HG02678 (cell line): Measurements from ENCODE around the gene KLHDC8B.

Experiments used
- ATAC-seq: cut with Tn5 transposase; IDR thresholded peaks from one replicate; pipeline ENCODE4 v1.9.1; 2021; ENCODE audit warnings: mild to moderate bottlenecking, moderate library complexity; ENCODE audit not compliant: unreplicated experiment

KLHDC8B gene

DNA sequence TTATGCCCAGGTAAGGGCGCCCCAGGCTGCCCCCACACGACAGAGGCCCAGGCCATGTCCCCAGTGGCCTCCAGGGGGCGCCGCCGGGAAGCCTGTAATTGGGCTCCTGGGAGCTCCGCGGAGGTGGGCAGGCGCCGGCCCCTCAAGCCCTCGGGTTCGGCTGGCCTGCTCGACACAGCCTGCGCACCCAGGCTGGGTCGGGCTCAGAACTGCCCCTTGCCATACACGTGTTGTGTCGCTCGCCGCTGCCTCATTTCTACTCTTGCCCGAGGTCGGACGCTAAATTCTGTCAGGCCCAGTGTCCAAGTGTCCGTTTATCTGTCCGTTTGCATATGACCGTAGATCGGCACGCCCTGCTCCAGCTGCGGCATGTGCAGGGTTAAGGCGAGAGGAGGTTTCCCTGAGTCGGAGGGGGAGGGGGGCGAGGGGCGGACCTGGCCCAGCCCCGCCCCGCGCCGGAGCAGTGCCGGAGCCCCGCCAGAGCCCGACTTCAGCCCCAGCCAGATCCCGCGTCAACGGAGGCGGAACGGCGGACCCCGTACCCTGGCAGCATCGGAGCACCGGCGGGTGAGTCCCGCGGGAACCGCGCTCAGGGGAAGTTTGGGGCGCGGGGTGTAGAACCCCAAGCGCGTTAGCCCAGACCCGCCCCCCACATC is at the start of gene KLHDC8B:
Gene KLHDC8B, plus strand, starts transcription at position 480 of the 656 bp plus-strand sequence. CDS start 1,172 bp downstream, outside the sequence.
- peak; percentile 46 for ATAC-seq

DNA sequence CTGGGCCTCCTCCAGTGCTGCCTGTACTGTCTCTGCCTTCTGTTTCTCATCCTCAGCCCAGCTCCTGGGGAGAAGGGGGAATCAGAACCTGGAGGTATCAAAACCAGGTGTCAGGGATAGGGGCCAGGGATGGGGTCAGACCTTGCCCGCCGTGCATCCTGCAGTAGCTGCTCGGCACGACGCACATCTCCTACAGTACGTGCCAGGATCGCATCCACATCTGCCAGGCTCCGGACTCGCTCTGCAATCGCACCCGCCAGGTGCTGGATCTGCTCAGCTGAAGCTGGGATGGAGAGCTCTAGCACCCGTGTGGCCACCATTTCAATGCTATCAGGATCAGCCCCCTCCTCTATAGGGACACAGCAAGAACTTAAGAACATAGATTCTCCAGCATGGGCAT is 49.4 kb upstream of the KLHDC8B start:
- ATAC-seq: no peak

DNA sequence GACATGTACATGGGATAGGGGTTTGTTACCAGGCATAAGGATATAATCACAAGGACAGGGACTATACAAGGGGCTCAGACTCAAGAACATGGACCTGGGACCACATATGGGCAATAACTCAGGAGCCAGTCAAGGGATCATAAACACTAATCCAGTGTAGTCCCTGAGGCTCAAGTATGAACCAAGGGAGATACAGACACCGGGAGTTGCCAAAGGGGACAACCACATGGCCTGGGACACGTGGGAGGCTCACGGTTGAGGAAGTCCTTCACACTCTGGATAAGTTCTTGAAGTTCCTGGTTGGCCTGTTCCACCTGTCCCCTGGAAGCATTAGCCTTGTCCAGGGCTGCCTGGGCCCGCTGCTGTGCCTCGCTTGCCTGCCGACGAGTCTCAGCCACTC is 48.9 kb upstream of the KLHDC8B start:
- no peak for ATAC-seq

DNA sequence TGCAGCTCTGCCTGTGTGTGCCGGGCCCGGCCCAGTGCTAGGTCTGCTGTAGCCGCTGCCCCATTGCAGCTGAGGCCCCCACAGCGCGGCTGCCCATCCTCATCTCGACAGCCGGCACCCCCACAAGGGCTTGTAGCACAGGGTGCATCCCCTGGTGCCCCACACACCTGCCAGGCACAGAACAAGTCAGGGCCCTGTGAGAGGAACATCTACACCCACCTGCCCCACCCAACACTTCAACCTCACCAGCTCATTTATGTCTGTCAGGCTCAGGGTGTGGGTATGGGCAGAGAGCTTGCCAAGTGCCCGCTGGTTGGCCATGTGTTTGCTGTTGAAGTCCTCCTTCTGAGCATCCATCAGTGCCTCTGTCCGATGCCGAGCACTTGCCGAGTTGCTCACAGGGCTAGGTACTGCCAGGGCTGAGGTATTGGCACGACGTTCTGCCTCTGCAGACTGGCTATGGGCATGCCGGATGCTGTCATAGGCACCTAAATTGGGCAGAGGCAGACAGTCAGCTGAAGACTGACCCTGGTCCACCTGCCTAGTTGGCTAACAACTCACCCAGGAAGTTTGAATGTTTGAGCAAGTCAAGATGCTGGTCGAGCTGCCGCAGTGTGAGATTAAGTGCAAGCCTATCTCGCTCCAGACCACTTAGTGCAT is 48.4 kb upstream of the KLHDC8B start:
- no peak for ATAC-seq

DNA sequence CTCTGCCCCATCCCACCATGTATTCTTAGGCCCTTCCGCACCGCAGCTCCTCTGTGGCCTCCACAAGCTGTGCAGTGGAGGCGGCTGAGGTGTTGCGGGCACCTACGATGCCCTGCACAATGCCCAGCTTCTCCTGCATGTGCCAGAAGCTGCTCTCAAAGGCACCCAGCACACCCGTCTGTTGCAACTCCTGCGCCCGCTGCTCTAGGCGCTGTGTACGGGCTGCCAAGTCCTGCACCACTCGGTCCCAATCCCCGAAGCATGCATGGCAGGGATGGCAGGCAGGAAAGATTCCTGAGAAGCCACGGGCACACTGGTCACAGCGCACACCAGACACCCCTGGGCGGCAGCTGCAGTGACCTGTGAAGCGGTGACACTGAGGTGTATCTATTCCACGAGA is 47.7 kb upstream of the KLHDC8B start:
- ATAC-seq: no peak

DNA sequence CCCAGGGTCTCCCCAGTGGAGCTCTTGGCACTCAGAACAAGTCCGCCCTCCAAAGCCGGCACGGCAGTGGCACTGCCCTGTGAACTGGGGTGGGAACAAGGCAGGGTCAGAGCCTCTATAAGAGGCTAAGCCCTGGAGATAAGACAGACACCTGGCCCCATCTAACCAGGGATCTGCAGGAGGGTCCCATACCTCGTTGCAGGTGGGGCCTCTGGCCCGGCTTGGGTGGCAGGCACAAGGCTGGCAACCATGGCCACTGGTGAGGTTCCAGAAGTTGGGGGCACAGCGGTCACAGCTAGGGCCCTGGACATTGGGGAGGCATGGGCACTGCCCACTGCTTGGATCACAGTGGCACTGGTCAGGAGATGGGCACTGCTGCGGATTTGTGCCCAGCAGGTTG is 47.2 kb upstream of the KLHDC8B start:
- no peak for ATAC-seq

DNA sequence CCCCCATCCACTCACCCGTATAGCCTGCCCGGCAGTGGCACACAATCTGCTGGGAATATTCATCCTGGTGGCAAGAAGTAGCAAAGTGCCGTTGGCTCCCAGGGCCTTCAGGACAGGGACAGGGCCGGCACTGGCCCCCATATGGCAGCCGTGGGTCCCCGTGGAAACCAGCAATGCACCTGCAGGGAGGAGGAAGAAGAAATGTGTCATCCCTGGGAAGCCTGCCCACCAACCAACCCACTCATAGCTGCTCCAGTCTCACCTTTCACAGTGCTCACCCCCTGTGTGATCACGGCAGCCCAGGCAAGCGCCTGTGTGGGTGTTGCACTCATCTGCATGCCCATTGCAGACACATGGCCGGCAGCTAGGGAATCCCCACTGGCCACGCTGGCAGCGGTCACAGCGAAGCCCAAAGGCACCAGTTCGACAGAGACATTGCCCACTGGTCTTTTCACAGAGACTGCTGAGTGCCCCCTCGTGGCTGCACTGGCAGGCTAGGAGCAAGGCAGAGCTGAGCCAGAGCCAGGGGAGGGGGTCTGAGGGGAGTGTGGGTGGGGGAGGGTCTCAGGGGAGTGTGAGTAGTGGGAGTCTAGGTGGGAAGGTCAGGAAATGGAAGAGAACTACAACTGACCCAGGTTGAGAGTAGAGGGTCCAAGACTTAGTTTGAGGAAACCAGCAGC is 46.3 kb upstream of the KLHDC8B start:
- ATAC-seq: no peak

DNA sequence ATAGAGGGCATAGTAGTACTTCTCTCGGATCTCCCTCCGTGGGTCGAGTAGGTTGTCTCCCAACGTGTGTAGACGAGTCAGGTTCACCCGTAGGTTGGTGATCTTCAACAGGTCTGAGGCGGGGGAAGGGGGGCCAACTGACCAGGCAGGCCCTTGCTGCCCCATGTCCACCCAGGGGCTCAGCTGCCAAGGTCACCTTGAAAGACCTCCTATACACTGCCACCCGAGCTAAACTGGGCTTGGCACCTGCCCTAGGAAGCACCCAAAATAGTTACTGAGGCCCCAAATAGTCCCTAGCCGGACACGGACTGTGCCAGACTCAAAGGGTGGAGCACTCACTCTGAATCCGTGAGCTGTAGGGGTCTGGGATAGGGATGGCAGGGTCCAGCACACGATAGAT is 40.4 kb upstream of the KLHDC8B start:
- ATAC-seq: no peak

DNA sequence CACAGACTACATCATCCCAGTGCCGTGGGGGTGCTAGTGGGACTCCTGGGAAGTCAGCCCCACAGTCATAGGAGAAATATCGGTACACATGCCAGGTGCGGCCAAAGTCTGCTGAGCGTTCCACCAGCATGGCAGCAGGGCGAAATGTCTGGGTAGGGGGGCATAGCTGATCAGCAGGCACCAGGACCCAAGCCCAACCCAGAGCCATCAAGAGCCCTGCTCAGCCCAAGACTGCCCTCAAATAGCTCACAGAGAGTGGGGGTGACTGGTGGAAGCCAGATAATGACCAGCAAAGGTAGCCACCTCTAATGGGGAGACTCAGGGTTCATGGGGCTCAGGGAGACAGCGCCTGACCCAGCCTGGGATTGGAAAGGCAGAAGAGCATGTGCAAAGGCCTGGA is 39.8 kb upstream of the KLHDC8B start:
- no peak for ATAC-seq

DNA sequence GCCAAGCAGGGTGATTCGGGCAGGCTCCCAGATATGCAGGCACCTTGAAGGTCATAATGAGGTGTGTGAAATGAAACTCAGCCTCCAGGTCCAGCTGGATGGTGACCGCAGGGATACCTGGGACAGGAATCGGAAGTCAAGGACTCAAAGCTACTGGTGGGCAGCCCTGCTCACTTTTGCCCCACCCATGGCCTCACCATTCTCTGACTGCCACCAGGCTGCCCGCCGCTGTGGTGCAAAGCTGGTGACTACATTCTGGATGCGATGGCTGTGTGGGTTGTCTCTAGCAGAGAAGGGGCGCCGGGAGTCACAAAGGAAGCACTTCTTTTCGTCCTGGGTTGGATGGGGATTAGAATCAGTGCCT is 39.3 kb upstream of the KLHDC8B start:
- no peak for ATAC-seq

DNA sequence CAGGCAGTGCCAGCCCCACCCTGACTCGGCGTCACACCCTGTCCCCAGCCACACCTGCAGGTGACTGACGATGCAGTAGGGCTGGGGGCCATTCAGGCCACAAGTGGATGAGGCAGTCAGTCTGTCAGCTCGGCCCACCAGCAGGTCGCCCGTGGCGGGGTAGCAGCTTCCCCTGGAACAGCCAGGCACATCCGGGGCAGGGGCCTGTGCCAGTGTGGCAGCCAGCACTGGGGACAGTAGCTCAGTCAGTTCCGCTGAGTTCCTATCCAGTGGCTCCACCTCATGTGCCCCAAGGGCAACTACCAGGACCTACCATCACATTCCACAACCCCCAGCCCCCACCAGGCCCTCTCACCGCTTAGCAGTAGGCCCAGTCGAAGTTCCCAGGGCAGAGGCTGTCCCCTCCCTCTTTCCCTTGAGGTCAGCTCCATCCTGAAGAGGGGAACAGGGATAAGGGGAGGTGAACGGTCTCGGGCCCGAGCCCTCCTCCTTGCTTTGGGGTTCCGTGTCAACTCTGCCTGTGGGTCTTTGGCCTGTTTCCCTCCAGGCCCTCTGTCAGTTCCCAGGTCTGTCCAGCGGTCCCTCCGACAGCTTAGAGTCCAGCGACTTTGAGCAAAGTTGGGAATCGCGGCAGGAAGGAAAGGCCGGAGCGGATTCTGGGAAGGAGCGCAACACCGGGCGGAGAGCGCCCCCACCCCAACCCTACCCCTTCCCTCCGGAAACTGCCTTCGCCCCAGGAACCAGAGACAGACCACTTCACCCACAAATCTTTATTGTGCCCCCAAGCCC is 38.8 kb upstream of the KLHDC8B start, which contains the start of gene LAMB2:
Gene LAMB2, minus strand, starts transcription at position 614 of the 789 bp plus-strand sequence. Its CDS starts 183 bp downstream, at position 431.
- no peak for ATAC-seq

DNA sequence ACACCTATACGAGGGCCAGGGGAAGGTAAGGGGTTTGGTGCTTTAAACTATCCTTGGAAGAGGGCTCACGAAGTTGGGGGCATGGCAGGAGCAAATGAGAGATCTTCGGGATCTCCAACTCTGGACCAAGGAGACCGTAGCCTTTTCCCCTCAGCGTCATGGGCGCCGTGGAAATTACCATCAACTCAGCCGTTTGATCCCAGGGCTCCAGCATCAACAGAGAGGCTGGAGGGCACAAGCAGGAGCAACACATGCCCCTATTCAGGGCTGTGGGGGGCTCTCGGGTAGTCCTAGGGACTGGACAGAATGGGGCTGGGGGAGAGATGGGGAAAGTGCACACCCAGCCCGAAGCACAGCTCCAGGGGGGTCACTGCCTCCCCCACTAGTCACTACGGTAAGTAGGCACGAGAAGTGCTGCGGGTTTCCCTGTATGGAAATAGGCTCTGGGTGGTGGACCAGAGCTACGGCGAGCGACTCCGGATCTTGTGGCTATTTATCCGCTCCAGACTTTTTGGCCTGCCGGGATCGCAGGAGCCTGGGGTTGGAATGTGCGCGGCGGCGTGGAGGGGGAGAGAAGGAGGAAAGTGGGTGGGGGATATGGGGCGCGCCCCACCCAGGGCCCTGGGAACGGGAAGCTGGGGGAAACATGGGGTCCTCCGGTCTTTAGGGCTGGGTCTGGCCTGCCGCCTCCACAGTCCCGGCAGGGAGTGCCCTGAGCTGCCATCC is 38.0 kb upstream of the KLHDC8B start:
- ATAC-seq: no peak

DNA sequence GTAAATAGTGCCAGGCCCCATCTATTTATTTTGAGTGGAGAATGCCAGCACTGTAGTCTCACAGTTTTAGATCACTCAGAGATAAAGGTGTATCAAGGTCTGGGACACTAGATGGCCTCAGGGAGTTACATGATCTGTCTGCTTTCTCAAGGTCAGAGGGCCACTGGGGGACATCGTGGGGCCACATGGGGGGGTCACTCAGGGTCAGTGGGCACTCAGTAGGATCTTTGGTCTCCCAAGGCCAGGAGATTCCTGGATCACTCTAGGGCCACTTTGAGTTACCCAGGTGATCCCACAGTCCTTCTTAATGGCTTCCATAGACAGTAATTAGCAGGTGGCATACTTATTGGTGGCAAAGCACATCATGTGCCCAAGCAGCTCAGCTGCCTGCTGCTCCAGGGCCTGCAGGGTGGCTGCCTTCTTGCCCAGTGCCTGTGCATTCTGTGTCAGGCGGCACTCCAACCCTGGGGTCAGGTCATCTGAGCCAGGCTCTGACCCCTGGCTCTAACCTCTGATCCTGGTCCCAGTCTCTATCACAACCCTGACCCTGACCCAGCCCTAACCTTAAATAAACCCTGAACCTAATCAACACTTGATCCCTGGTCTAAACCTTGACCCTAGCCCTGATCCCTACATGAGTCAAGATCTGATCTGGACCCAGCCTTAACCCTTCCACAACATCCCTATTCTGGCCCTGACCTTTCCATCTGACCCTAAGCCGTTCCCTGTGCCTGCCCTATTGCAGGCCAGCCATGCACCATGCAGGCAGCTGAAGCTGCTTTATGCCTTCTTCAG is 36.7 kb upstream of the KLHDC8B start:
- ATAC-seq: no peak

DNA sequence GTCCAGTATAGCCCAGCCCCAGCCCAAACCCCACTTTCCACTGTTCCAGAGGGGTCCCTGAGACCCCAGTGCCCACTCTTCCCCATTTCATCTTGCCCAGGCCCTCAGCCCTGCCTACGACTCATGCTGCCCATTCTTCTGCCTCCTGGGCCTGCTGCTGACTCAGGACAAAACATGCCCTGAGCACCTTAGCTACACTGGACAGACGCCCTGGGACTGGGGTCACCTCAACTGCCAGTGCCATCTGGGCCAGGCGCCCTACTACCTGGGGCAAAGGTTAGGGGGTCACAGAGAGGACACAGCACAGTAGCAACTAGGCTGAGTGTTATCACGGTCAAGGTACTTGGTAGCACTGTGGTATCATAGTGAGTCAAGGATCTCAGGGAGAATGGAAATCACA is 35.9 kb upstream of the KLHDC8B start:
- ATAC-seq: no peak

DNA sequence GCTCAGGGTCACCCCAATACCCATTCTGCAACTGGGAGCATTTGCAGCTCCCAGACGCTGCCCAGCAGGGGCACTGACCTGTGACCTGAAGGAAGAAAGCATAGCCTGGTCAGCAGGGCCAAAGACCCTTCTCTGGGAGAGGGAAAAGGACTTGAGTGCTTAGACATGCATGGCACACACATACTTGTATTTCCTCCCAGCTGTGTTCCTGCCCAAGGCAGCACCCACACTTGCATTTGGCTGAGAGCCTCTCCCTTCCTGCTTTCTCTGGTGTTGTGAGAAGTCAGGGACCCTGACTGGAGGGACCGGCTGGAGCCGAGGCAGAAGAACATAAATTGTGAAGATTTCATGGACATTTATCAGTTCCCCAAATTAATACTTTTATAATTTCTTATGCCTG is 31.3 kb upstream of the KLHDC8B start:
- no peak for ATAC-seq

DNA sequence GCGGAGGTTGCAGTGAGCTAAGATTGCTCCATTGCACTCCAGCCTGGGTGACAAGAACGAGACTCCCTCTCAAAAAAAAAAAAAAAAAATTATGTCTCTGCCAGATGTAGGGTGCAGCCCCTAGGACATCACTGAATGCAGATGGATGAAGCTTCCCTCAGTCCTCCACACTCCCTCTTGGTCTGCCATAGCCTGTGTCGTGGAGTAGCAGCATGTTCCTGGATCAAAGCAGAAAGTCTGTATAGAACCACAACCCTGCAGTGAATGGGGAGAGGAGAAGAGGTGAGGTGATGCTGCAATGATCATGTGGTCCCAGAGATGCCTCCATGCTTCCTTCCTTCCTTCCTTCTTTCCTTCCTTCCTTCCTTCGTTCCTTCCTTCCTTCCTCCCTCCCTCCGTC is 23.2 kb upstream of the KLHDC8B start:
- ATAC-seq: no peak

DNA sequence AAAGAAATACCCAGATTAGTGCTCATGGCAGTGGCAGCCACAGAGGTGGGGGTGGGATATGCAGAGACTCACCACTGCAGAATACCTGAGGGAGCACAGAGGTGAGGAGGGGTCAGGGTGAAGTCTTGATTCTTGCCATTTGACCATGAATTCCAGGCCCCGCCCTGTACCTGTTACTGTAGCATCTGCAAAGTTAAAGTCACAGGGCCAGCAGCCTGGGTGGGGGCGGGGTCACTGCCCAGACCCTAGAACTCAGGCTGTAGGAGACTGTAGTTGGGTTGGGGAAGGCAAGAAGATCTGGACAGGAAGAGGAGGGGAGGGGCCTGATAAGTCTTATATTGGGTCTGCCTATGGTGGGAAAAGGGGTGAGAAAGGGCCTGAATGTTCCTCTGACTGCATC is 19.8 kb upstream of the KLHDC8B start:
- ATAC-seq: no peak

DNA sequence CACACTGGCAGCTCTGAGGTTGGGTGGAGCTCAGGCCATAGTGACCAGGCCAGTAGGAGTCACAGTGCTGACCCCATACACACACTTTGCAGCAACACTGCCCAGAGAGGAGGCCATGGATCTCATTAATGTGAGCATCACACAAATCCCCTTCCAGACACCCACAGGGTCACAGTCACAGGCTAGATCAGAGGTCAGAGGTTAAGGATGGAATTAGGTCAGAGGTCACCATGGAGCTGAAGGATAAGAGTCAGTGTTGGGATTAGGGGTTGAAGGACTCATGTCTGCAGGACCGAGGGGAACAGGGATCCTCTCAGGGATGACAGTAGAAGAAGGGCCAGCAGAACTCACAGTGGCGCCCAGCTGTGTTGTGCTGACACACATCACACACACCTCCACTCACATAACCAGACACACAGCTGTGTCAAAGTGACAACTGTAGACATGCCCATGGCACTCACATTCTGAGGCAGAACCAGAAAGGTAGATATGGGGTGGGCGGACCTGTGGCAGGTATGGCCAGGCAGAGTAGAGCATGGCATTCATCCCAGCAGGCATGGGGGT is 18.0 kb upstream of the KLHDC8B start:
- no peak for ATAC-seq

DNA sequence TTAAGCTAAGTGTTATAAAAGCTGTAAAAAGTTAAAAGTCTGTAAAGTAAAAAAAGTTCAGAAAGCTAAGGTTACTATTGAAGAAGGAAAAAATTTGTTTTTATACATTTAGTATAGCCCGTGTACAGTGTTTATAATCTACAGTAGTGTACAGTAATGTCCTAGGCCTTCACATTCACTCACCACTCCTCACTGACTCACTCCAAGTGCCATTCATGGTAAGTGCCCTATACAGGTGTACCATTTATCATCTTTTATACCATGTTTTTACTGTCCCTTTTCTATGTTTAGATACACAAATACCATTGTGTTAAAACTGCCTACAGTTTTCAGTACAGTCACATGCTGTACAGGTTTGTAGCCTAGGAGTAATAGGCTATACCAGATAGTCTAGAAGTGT is 14.1 kb upstream of the KLHDC8B start:
- no peak for ATAC-seq
